Activated CD8-positive, alpha-beta T cell treated with anti-CD3 and anti-CD28 coated beads for 36 hours (primary cell): ENCODE results near the gene SLC1A5. TPM values are rescaled to one million over a fixed set of nuclear protein-coding genes. Genes with fewer than 3 reads are reported as not detected.
"Not testable (repeated sequence)": the region's sequence is repeated elsewhere in the genome, so short reads cannot be mapped to it uniquely, and the experiment has no call there.

Experiments
- ATAC-seq: fragments of 200-7000 bp; cut with Tn5 transposase; one replicate; pipeline ENCODE4 v1.10.0; 2021; ENCODE audit warnings: mild to moderate bottlenecking, moderate library complexity
- CTCF ChIA-PET: fragments of 350-600 bp; sonication (Branson Sonifier 250); formaldehyde crosslinking; loops from one replicate; lab custom pipeline; 2021; ENCODE audit warnings: antibody characterized with exemption; lab: Charles Lee
- POLR2A ChIA-PET: fragments of 350-600 bp; sonication (Branson Sonifier 250); formaldehyde crosslinking; loops from one replicate; lab custom pipeline; 2021; ENCODE audit warnings: antibody characterized with exemption; lab: Charles Lee
- DNase-seq: peaks from one replicate; pipeline ENCODE4 v3.0.0-alpha.2; 2020
- H3K27ac Mint-ChIP-seq: one replicate; pipeline ENCODE4 v1.8.0; 2021; ENCODE audit warnings: mild to moderate bottlenecking, mixed read lengths
- H3K27me3 Mint-ChIP-seq: one replicate; pipeline ENCODE4 v1.8.0; 2021; ENCODE audit warnings: mixed read lengths
- H3K36me3 Mint-ChIP-seq: one replicate; pipeline ENCODE4 v1.8.0; 2021; ENCODE audit warnings: low read depth, mixed read lengths
- H3K4me1 Mint-ChIP-seq: one replicate; pipeline ENCODE4 v1.8.0; 2021; ENCODE audit warnings: low read depth, mixed read lengths
- H3K4me3 Mint-ChIP-seq: one replicate; pipeline ENCODE4 v1.8.0; 2021; ENCODE audit warnings: mild to moderate bottlenecking, moderate library complexity, mixed read lengths
- H3K9me3 Mint-ChIP-seq: one replicate; pipeline ENCODE4 v1.8.0; 2021; ENCODE audit warnings: mixed read lengths
- CTCF ChIP-seq: fragments of 200-600 bp; IDR thresholded peaks from one replicate; pipeline ENCODE4 v1.8.0; 2022; ENCODE audit warnings: antibody characterized with exemption, mild to moderate bottlenecking
- intact Hi-C: fragments of 100-400 bp; cut with micrococcal nuclease; formaldehyde crosslinking; loops from one replicate; pipeline ENCODE4 v1.10.0; 2022
- total RNA-seq, 2 experiments: library from RNA; stranded (reverse); gene quantifications; one replicate each; pipeline ENCODE4 v1.2.3, GENCODE V29; 2021

The SLC1A5 gene
- total RNA-seq, 2 experiments from 2014 or later, result 235 TPM

- Mint-ChIP-seq H3K9me3 (no peaks in the 10 kb centered on the region), H3K27me3 (no peaks in the 10 kb centered on the region)
Observed at GRCh38 chr19:46830864-46831263, 42.5 kb upstream of the SLC1A5 start.

GRCh38 chr19:46828484-46828883 is 40.1 kb upstream of the SLC1A5 start:
- ChIA-PET POLR2A (no interaction called here), CTCF (interaction anchor here (1.0 to 2.4 kb wide), 4 partner anchors 12 to 184 kb away, joined by 3 to 12 read pairs (median 3); no protein-coding TSS in a partner anchor)
- no peaks in the 10 kb centered on the region for H3K27me3 Mint-ChIP-seq
- no peaks in the 10 kb centered on the region for H3K9me3 Mint-ChIP-seq
- no peak overlapping the region for H3K4me3 Mint-ChIP-seq
- TF ChIP-seq CTCF, result no peak
- no peaks in the 10 kb centered on the region for H3K36me3 Mint-ChIP-seq
- ATAC-seq (peak; percentile 60), DNase-seq (peak; percentile 91)
- H3K27ac Mint-ChIP-seq, result no peak overlapping the region
- intact Hi-C loops, result no loop called here
- H3K4me1 Mint-ChIP-seq, result peaks cover 18% of the 10 kb centered on the region

More at GRCh38 chr19:46830864-46831263, 42.5 kb upstream of the SLC1A5 start:
- no peaks in the 10 kb centered on the region for H3K36me3 Mint-ChIP-seq
- ATAC-seq (no peak), DNase-seq (no peak)
- ChIA-PET CTCF (interaction anchor here (1.0 to 1.8 kb wide), 5 partner anchors 9 to 77 kb away, joined by 3 to 12 read pairs (median 4); no protein-coding TSS in a partner anchor), POLR2A (interaction anchor here (0.8 to 0.9 kb wide), 2 partner anchors 42 to 50 kb away, joined by 3 read pairs; partner anchors contain the start of gene SLC1A5)
- no peak for TF ChIP-seq CTCF
- no peak overlapping the region for H3K27ac Mint-ChIP-seq
- H3K4me1 Mint-ChIP-seq, result peaks cover 8% of the 10 kb centered on the region
- intact Hi-C loops, result no loop called here
- H3K4me3 Mint-ChIP-seq, result no peak overlapping the region

- Mint-ChIP-seq H3K36me3 (no peaks in the 10 kb centered on the region), H3K4me3 (no peak overlapping the region), H3K4me1 (peaks cover 33% of the 10 kb centered on the region), H3K9me3 (no peaks in the 10 kb centered on the region), H3K27ac (no peak overlapping the region), H3K27me3 (no peaks in the 10 kb centered on the region)
- intact Hi-C loops, result no loop called here
- ChIA-PET POLR2A (no interaction called here), CTCF (interaction anchor here (1.1 to 1.7 kb wide), 3 partner anchors 14 to 76 kb away, joined by 3 to 6 read pairs (median 5); no protein-coding TSS in a partner anchor)
- no peak for ATAC-seq
- no peak for DNase-seq
- TF ChIP-seq CTCF, result no peak
Observed at GRCh38 chr19:46825731-46826055, 37.3 kb upstream of the SLC1A5 start.

GRCh38 chr19:46824890-46825730 is 36.7 kb upstream of the SLC1A5 start:
- Mint-ChIP-seq H3K27ac (no peak overlapping the region), H3K4me3 (no peak overlapping the region), H3K27me3 (no peaks in the 10 kb centered on the region), H3K36me3 (no peaks in the 10 kb centered on the region), H3K4me1 (peaks cover 39% of the 10 kb centered on the region), H3K9me3 (no peaks in the 10 kb centered on the region)
- ChIA-PET CTCF (interaction anchor here (0.7 to 1.7 kb wide), 5 partner anchors 15 to 75 kb away, joined by 3 to 6 read pairs (median 4); no protein-coding TSS in a partner anchor), POLR2A (interaction anchor here (1.0 kb wide), 1 partner anchor 37 kb away, joined by 4 read pairs; the partner anchor contains the start of gene SLC1A5)
- DNase-seq (no peak), ATAC-seq (no peak)
- intact Hi-C loops, result no loop called here
- no peak for TF ChIP-seq CTCF

- intact Hi-C loops, result no loop called here
- ChIA-PET POLR2A (interaction anchor here (0.6 to 5.1 kb wide), 4 partner anchors 28 to 142 kb away, joined by 3 to 47 read pairs (median 4); partner anchors contain the start of gene SLC1A5), CTCF (interaction anchor here (0.7 to 4.2 kb wide), 5 partner anchors 17 to 167 kb away, joined by 3 to 29 read pairs (median 4); no protein-coding TSS in a partner anchor)
- peaks cover 41% of the 10 kb centered on the region for H3K4me1 Mint-ChIP-seq
- H3K4me3 Mint-ChIP-seq, result no peak overlapping the region
- no peaks in the 10 kb centered on the region for H3K9me3 Mint-ChIP-seq
- H3K36me3 Mint-ChIP-seq, result no peaks in the 10 kb centered on the region
- no peak overlapping the region for H3K27ac Mint-ChIP-seq
- ATAC-seq (no peak), DNase-seq (no peak)
- H3K27me3 Mint-ChIP-seq, result no peaks in the 10 kb centered on the region
- TF ChIP-seq CTCF, result no peak
Observed at GRCh38 chr19:46823049-46823448, 34.7 kb upstream of the SLC1A5 start.

- ChIA-PET POLR2A (interaction anchor here (0.7 to 5.1 kb wide), 5 partner anchors 29 to 141 kb away, joined by 3 to 47 read pairs (median 4); partner anchors contain the start of gene SLC1A5), CTCF (interaction anchor here (0.7 to 4.2 kb wide), 6 partner anchors 18 to 167 kb away, joined by 3 to 29 read pairs (median 4); no protein-coding TSS in a partner anchor)
- ATAC-seq, H3K4me3 Mint-ChIP-seq, H3K36me3 Mint-ChIP-seq, intact Hi-C loops, H3K9me3 Mint-ChIP-seq, DNase-seq, H3K27me3 Mint-ChIP-seq: not testable (repeated sequence)
- peak overlapping the region; percentile 74 for H3K27ac Mint-ChIP-seq
- H3K4me1 Mint-ChIP-seq, result peaks cover 41% of the 10 kb centered on the region
Observed at GRCh38 chr19:46822410-46822787, 34.0 kb upstream of the SLC1A5 start.
